ENCODE results near the gene URB2. TPM values are rescaled to one million over a fixed set of nuclear protein-coding genes. Genes with fewer than 3 reads are reported as not detected.

The URB2 gene
- total RNA-seq, 1 donor from 2014 or later = 1.8 TPM

DNA sequence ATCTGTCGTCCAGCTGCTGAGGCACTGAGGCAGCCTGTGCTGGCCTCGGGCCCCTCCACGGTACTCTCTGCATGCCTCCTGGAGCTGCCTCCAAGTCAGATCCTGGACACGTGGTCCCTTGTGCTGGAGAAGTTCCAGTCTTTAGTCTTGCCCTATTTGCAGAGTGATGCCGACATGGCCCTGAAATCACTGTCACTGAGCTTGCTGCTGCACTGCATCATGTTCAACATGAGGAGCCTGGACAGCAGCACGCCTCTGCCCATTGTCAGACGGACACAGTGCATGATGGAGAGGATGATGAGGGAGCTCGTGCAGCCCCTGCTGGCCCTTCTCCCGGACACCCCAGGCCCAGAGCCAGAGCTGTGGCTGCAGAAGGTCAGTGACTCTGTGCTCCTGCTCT is 10.0 kb downstream of the URB2 start:
- no peaks in the 10 kb centered on the region for H3K9me3 ChIP-seq
- no peaks in the 10 kb centered on the region for H3K27me3 ChIP-seq
- no peak overlapping the region for H3K4me3 ChIP-seq
- intact Hi-C loops (cut with DNase I) = no loop called here
- TF ChIP-seq, protein P1, sequence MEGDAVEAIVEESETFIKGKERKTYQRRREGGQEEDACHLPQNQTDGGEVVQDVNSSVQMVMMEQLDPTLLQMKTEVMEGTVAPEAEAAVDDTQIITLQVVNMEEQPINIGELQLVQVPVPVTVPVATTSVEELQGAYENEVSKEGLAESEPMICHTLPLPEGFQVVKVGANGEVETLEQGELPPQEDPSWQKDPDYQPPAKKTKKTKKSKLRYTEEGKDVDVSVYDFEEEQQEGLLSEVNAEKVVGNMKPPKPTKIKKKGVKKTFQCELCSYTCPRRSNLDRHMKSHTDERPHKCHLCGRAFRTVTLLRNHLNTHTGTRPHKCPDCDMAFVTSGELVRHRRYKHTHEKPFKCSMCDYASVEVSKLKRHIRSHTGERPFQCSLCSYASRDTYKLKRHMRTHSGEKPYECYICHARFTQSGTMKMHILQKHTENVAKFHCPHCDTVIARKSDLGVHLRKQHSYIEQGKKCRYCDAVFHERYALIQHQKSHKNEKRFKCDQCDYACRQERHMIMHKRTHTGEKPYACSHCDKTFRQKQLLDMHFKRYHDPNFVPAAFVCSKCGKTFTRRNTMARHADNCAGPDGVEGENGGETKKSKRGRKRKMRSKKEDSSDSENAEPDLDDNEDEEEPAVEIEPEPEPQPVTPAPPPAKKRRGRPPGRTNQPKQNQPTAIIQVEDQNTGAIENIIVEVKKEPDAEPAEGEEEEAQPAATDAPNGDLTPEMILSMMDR (IDR thresholded peaks at IDR 0.05) = no peak
- no peak overlapping the region for H3K27ac ChIP-seq
- DNase-seq (ENCODE audit: low spot score in 2 of 2) = no peak
- H3K4me1 ChIP-seq = no peaks in the 10 kb centered on the region
- peaks cover 42 to 53% of the 10 kb centered on the region in 2 donors for H3K36me3 ChIP-seq

DNA sequence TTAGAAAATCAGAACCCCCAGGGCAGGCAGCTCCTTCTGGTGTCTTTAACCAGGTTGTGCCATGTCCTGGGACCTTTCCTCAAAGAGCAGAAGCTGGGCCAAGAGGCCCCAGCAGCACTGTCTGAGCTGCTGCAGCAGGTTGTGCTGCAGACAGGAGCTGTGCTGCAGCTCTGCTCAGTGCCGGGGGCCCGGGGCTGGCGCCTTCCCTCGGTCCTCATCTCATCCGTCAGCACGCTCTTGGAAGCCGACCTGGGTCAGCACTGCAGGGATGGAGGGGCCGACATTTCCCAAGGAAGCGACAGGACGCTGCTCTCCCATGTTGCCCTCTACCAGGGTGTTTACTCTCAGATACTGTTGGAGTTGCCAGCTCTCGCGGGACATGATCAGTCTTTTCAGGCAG is 11.7 kb downstream of the URB2 start:
- no peak overlapping the region for H3K27ac ChIP-seq
- no peak overlapping the region for H3K4me3 ChIP-seq
- no peaks in the 10 kb centered on the region for H3K9me3 ChIP-seq
- intact Hi-C loops (cut with DNase I) = no loop called here
- H3K4me1 ChIP-seq = no peaks in the 10 kb centered on the region
- H3K27me3 ChIP-seq = no peaks in the 10 kb centered on the region
- no peak for DNase-seq (ENCODE audit: low spot score in 2 of 2)
- TF ChIP-seq, protein P1 (IDR thresholded peaks at IDR 0.05) = no peak
- H3K36me3 ChIP-seq = peaks cover 42 to 53% of the 10 kb centered on the region in 2 donors

DNA sequence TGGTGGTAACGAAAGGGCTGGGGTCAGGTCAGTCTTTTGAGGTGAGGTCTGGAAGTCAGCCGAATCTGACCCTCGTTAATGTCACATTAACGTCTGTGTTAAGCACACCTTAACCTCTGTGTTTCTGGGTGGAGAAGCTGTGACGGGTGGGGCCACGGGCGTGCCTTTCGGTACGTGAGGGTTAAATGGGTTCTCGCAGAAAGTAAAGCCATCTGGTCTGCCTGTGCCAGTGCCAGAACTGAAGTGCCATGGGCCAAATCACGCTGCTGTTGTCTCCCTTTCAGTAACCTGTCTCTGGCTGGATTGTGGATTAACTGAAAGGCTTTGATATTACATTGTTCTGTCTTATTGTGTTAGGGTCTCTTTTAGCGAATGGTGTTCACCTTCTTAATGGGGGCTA is 14.4 kb downstream of the URB2 start:
- no peaks in the 10 kb centered on the region for H3K9me3 ChIP-seq
- intact Hi-C loops (cut with DNase I) = no loop called here
- H3K27ac ChIP-seq = no peak overlapping the region
- TF ChIP-seq, protein P1 (IDR thresholded peaks at IDR 0.05) = no peak
- H3K36me3 ChIP-seq = peaks cover 42 to 57% of the 10 kb centered on the region in 2 donors
- H3K27me3 ChIP-seq = no peaks in the 10 kb centered on the region
- H3K4me1 ChIP-seq = no peaks in the 10 kb centered on the region
- no peak overlapping the region for H3K4me3 ChIP-seq
- DNase-seq (ENCODE audit: low spot score in 2 of 2) = no peak

DNA sequence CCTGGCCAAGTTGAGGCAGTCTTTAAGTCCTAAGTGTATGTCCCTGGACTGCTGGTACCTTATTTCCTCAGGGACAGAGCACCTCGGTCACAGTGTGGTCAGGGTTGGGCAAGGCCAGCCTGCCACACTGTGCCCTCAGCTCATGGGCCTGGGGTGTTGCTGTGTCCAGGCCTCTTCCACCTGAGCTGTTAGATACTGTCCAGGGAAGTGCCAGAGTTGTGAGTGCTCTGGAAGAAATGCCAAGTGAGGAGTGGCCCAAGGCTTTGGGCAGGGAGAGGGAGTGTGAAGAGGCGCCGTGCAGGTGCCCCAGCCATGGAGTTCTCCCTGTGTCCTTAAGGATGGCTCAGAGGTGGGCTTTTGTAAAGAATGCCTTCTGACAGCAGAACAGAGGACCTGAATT is 15.3 kb downstream of the URB2 start:
- Histone ChIP-seq H3K27me3 (no peaks in the 10 kb centered on the region), H3K36me3 (peaks cover 34 to 56% of the 10 kb centered on the region in 2 donors), H3K4me1 (no peaks in the 10 kb centered on the region), H3K27ac (no peak overlapping the region), H3K4me3 (no peak overlapping the region), H3K9me3 (no peaks in the 10 kb centered on the region)
- TF ChIP-seq, protein P1 (IDR thresholded peaks at IDR 0.05) = no peak
- no peak for DNase-seq (ENCODE audit: low spot score in 2 of 2)
- intact Hi-C loops (cut with DNase I) = no loop called here

DNA sequence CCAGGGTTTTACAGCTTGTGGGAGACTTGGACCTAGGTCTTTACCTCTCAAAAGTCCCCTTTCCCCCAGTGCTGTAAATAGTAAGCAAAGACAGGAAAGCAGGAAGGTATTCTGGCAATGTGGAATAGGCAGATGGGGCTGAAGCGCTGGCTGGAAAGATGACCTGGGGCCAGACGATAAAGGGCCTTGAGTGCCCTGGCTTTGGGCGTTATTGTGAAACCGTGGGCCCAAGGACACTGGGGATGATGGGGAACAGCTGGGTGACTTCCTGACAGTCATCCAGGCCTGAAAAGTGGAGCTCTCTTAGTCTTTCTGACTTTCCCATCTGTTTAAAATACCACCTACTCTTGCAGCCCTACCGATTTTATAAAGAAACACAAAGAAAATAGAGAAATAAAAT is 16.3 kb downstream of the URB2 start:
- no peaks in the 10 kb centered on the region for H3K27me3 ChIP-seq
- H3K9me3 ChIP-seq = no peaks in the 10 kb centered on the region
- H3K4me1 ChIP-seq = no peaks in the 10 kb centered on the region
- no peak overlapping the region for H3K4me3 ChIP-seq
- H3K36me3 ChIP-seq = peaks cover 27 to 55% of the 10 kb centered on the region in 2 donors
- H3K27ac ChIP-seq = no peak overlapping the region
- DNase-seq (ENCODE audit: low spot score in 2 of 2) = no peak
- intact Hi-C loops (cut with DNase I) = no loop called here
- TF ChIP-seq, protein P1 (IDR thresholded peaks at IDR 0.05) = no peak

DNA sequence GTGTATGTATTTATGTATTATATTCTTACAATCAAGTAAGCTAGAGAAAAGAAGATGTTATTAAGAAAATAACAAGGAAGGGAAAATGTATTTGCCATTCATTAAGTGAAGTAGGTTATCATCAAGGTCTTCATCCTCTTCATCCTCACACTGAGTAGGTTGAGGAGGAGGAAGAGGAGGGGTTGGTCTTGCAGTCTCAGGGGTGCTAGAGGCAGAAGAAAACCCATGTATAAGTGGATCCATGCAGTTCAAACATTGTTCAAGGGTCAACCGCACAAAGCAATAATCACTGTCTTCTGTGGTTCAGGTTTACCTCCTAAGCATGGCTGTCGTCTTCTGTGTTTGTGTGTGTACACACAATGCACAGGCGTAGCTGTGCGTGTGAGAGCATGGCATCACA is 16.9 kb downstream of the URB2 start:
- H3K27me3 ChIP-seq = no peaks in the 10 kb centered on the region
- no peak overlapping the region for H3K27ac ChIP-seq
- intact Hi-C loops (cut with DNase I) = no loop called here
- no peak for DNase-seq (ENCODE audit: low spot score in 2 of 2)
- H3K9me3 ChIP-seq = no peaks in the 10 kb centered on the region
- H3K4me3 ChIP-seq = no peak overlapping the region
- H3K4me1 ChIP-seq = no peaks in the 10 kb centered on the region
- TF ChIP-seq, protein P1 (IDR thresholded peaks at IDR 0.05) = no peak
- peaks cover 27 to 55% of the 10 kb centered on the region in 2 donors for H3K36me3 ChIP-seq
